Measurements from ENCODE around the gene FRMD4A.

DNA sequence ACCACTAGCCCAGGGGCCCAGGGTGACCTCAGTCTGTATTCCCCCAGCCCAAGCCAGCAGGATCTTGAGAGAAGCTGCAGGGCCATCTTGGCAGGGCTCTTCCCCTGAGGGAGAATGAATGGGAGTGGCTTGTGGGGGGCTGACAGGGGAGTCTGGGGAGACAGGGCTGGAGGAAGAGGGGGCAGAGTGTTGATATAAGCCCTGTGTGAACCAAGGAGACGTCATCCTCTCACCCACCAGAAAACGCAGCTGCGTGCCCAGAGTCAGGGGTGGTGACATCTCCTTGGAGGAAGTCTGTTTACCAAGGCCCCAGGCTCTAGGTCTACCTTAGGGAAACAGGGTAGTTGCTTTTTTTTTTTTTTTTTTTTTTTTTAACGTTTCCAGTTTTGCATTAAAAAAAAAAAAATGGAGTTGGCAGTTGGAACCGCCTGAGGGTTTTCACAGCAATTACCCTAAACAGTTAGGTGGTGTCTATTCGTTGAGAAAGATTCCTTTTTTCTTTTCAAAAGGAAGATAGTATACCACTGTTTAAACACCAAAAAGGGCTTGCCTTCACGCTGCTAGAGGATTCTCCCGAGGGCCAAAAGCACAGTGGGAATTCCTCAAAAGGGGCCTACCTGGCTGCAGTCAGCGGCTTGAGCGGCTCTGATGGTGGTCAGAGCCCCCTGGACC is 630.1 kb downstream of the FRMD4A start:
- TF ChIP-seq EZH2phosphoT487 (IDR thresholded peaks at IDR 0.05; ENCODE audit: borderline replicate concordance, low read depth, low read length): no peak
- TF ChIP-seq, protein P1, sequence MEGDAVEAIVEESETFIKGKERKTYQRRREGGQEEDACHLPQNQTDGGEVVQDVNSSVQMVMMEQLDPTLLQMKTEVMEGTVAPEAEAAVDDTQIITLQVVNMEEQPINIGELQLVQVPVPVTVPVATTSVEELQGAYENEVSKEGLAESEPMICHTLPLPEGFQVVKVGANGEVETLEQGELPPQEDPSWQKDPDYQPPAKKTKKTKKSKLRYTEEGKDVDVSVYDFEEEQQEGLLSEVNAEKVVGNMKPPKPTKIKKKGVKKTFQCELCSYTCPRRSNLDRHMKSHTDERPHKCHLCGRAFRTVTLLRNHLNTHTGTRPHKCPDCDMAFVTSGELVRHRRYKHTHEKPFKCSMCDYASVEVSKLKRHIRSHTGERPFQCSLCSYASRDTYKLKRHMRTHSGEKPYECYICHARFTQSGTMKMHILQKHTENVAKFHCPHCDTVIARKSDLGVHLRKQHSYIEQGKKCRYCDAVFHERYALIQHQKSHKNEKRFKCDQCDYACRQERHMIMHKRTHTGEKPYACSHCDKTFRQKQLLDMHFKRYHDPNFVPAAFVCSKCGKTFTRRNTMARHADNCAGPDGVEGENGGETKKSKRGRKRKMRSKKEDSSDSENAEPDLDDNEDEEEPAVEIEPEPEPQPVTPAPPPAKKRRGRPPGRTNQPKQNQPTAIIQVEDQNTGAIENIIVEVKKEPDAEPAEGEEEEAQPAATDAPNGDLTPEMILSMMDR (conservative IDR thresholded peaks at IDR 0.05; ENCODE audit: low read length): no peak
